Testis (tissue), 2 donors: ENCODE results near the gene CFAP221.

ENCODE experiments used
- CTCF ChIP-seq, 3 experiments: fragments of 450-650 bp in 2 of 3; fragments of 200-600 bp in 1 of 3; sonication (generic) in 1 of 3; IDR thresholded peaks; one replicate each; pipeline ENCODE4 v1.5.1; 2016 to 2019; ENCODE audit warnings: antibody characterized with exemption in 3 of 3, mild to moderate bottlenecking in 2 of 3, moderate library complexity in 1 of 3
- POLR2A ChIP-seq: fragments of 450-650 bp; IDR thresholded peaks from one replicate; pipeline ENCODE4 v1.6.1; 2017; ENCODE audit warnings: antibody characterized with exemption, mild to moderate bottlenecking, moderate library complexity

GRCh38 chr2:119650846-119651370 lies 106.7 kb downstream of the CFAP221 start:
- no peak for TF ChIP-seq POLR2A
- no peak for TF ChIP-seq CTCF (IDR thresholded peaks at IDR 0.05)
